ENCODE measurements around the gene FARS2. TPM values are rescaled to one million over a fixed set of nuclear protein-coding genes. Genes with fewer than 3 reads are reported as not detected.

The FARS2 gene
- total and polyA plus RNA-seq, 2 donors (not counting 3 experiments of a cell fraction or from before 2014, with no cell fraction given): 20.2 to 20.5 TPM

- Histone ChIP-seq H3K4me3 (replicated peaks in 1 of 3; ENCODE audit: insufficient read depth in 1 of 3, low read depth in 1 of 3, low read length in 3 of 3) (no peak overlapping the region), H3K9me3 (replicated peaks; ENCODE audit: control insufficient read depth, insufficient read depth, low read length) (no peaks in the 10 kb centered on the region), H3K9me1 (replicated peaks; ENCODE audit: control insufficient read depth, extremely low read depth, insufficient read depth, low read length) (no peaks in the 10 kb centered on the region), H3K27me3 (ENCODE audit: control insufficient read depth in 2 of 2, insufficient read depth in 2 of 2, low read length in 2 of 2) (no peaks in the 10 kb centered on the region), H3K4me1 (ENCODE audit: control insufficient read depth, extremely low read depth, insufficient read depth, low read length) (no peaks in the 10 kb centered on the region), H3K79me2 (ENCODE audit: control insufficient read depth, insufficient read depth, low read length) (no peaks in the 10 kb centered on the region), H4K20me1 (replicated peaks; ENCODE audit: control insufficient read depth, extremely low read depth, insufficient read depth, low read length) (no peaks in the 10 kb centered on the region), H3K36me3 (ENCODE audit: control insufficient read depth in 2 of 2, extremely low read depth in 1 of 2, insufficient read depth in 2 of 2, low read length in 2 of 2) (no peaks in the 10 kb centered on the region), H3K27ac (ENCODE audit: insufficient read depth, low read depth, low read length) (no peak overlapping the region), H2AFZ (ENCODE audit: low read depth, low read length) (no peak overlapping the region), H3K9ac (replicated peaks; ENCODE audit: extremely low read depth, insufficient read depth, low read length) (no peak overlapping the region), H3K4me2 (ENCODE audit: insufficient read depth, low read length) (no peak overlapping the region)
- DNase-seq (ENCODE audit: low read depth, low spot score): no peak
- TF ChIP-seq CTCF (IDR thresholded peaks at IDR 0.05; ENCODE audit: extremely low read depth in 1 of 2, insufficient read depth in 1 of 2, low read depth in 1 of 2, low read length in 2 of 2) (no peak), JUN (IDR thresholded peaks at IDR 0.05; ENCODE audit: borderline replicate concordance, insufficient read depth, insufficient read length, low read depth) (no peak), GATA2 (IDR thresholded peaks at IDR 0.05; ENCODE audit: insufficient read depth, insufficient read length, low read depth, low read length) (no peak), FOS (IDR thresholded peaks at IDR 0.05; ENCODE audit: borderline replicate concordance, insufficient read depth, low read length) (no peak), MAX (IDR thresholded peaks at IDR 0.05; ENCODE audit: insufficient read depth, insufficient read length) (no peak), POLR2AphosphoS5 (IDR thresholded peaks at IDR 0.05; ENCODE audit: insufficient read depth, low read depth, low read length) (no peak), EZH2 (IDR thresholded peaks at IDR 0.05; ENCODE audit: borderline replicate concordance, low read depth, low read length, severe bottlenecking) (no peak), MYC (IDR thresholded peaks at IDR 0.05; ENCODE audit: low read depth, low read length) (no peak), POLR2A (IDR thresholded peaks at IDR 0.05; ENCODE audit: low read depth, low read length) (no peak)
- ChIA-PET CTCF (interaction anchor here (1.0 kb wide), 1 partner anchor 65 kb away, joined by 3 read pairs; no protein-coding TSS in a partner anchor), POLR2A (no interaction called here)
- no TSS peak for BruUV-seq (replicated peaks)
- intact Hi-C loops (cut with micrococcal nuclease) (no loop called here), dilution Hi-C loops (cut with MboI; ENCODE audit: extremely low pct_ligation_motif_present, low sequenced_read_pairs) (no loop called here)
- no peak for FAIRE-seq
These were observed 275.3 kb downstream of the FARS2 start for GRCh38 chr6:5536644-5537043.
